Thyroid gland (tissue), 4 donors: ENCODE results near the gene HM13.

Source experiments
- CTCF ChIP-seq, 6 experiments: fragments of 200-600 bp in 3 of 6; fragments of 450-650 bp in 3 of 6; sonication (generic) in 3 of 6; IDR thresholded peaks; one replicate each; pipeline ENCODE4 v1.5.1; 2016 to 2019; ENCODE audit warnings: antibody characterized with exemption in 6 of 6, mild to moderate bottlenecking in 2 of 6, inconsistent platforms in 1 of 6, moderate library complexity in 1 of 6
- POLR2A ChIP-seq, 2 donors: fragments of 450-650 bp; IDR thresholded peaks; one replicate each; pipeline ENCODE4 v1.6.1; 2017; ENCODE audit warnings: antibody characterized with exemption in 2 of 2, mild to moderate bottlenecking in 2 of 2, moderate library complexity in 1 of 2

- TF ChIP-seq CTCF (IDR thresholded peaks at IDR 0.05): no peak
- peak in 1 of 2 donors; percentile 1 for TF ChIP-seq POLR2A (IDR thresholded peaks at IDR 0.05)
These were observed 91.9 kb downstream of the HM13 start for GRCh38 chr20:31605902-31606803.
